H9 (cell line): ENCODE data around the gene PTRHD1. TPM values are rescaled to one million over a fixed set of nuclear protein-coding genes. Genes with fewer than 3 reads are reported as not detected.

ENCODE experiments used
- DNase-seq: peaks from one replicate; pipeline ENCODE4 v3.0.0-alpha.2; 2017
- H2AFZ ChIP-seq: one replicate; pipeline ENCODE4 v1.6.1; 2013; ENCODE audit warnings: mild to moderate bottlenecking, low read length, control low read depth, moderate library complexity
- H2AK5ac ChIP-seq: 2 replicates; pipeline ENCODE4 v1.6.1; 2013; ENCODE audit warnings: low read length, control low read depth, mixed read lengths; ENCODE audit not compliant: insufficient read length
- H2BK120ac ChIP-seq: one replicate; pipeline ENCODE4 v1.6.1; 2013; ENCODE audit warnings: low read depth, mild to moderate bottlenecking, low read length, control low read depth, inconsistent platforms; ENCODE audit not compliant: poor library complexity, severe bottlenecking
- H2BK12ac ChIP-seq: 2 replicates; pipeline ENCODE4 v1.6.1; 2013; ENCODE audit warnings: low read length, control low read depth, mixed read lengths, low read depth; ENCODE audit not compliant: insufficient read length
- H2BK15ac ChIP-seq: 2 replicates; pipeline ENCODE4 v1.6.1; 2013; ENCODE audit warnings: low read depth, low read length, control low read depth
- H2BK20ac ChIP-seq: one replicate; pipeline ENCODE4 v1.6.1; 2013; ENCODE audit warnings: low read depth, mild to moderate bottlenecking, low read length, control low read depth, inconsistent platforms; ENCODE audit not compliant: poor library complexity, severe bottlenecking
- H2BK5ac ChIP-seq: 2 replicates; pipeline ENCODE4 v1.6.1; 2013; ENCODE audit warnings: low read length, control low read depth, mixed read lengths; ENCODE audit not compliant: insufficient read length
- H3K14ac ChIP-seq: 2 replicates; pipeline ENCODE4 v1.6.1; 2013; ENCODE audit warnings: low read length, control low read depth; ENCODE audit not compliant: insufficient read depth
- H3K18ac ChIP-seq: 2 replicates; pipeline ENCODE4 v1.6.1; 2013; ENCODE audit warnings: low read depth, mild to moderate bottlenecking, mixed read lengths, low read length, control low read depth; ENCODE audit not compliant: insufficient read length
- H3K23ac ChIP-seq: 2 replicates; pipeline ENCODE4 v1.6.1; 2013; ENCODE audit warnings: low read length, control low read depth, mixed read lengths, low read depth; ENCODE audit not compliant: insufficient read length
- H3K23me2 ChIP-seq: 2 replicates; pipeline ENCODE4 v1.6.1; 2013; ENCODE audit warnings: low read depth, mild to moderate bottlenecking, mixed read lengths, low read length, control low read depth; ENCODE audit not compliant: insufficient read length, poor library complexity, severe bottlenecking
- H3K27ac ChIP-seq: 2 replicates; pipeline ENCODE4 v1.5.1; 2013; ENCODE audit warnings: low read length, control low read depth, mixed read lengths, low read depth; ENCODE audit not compliant: insufficient read length
- H3K27me3 ChIP-seq: 2 replicates; pipeline ENCODE4 v1.6.1; 2013; ENCODE audit warnings: low read length, control low read depth, inconsistent platforms; ENCODE audit not compliant: insufficient read depth
- H3K4ac ChIP-seq: 2 replicates; pipeline ENCODE4 v1.6.1; 2013; ENCODE audit warnings: low read depth, mild to moderate bottlenecking, control low read depth, inconsistent platforms, low read length, moderate library complexity
- H3K4me1 ChIP-seq: 2 replicates; pipeline ENCODE4 v1.6.1; 2013; ENCODE audit warnings: low read length, control low read depth, inconsistent platforms; ENCODE audit not compliant: insufficient read depth
- H3K4me2 ChIP-seq: 2 replicates; pipeline ENCODE4 v1.6.1; 2013; ENCODE audit warnings: low read length, control low read depth, mixed read lengths; ENCODE audit not compliant: insufficient read length, insufficient read depth
- H3K56ac ChIP-seq: 2 replicates; pipeline ENCODE4 v1.6.1; 2013; ENCODE audit warnings: low read depth, mild to moderate bottlenecking, mixed read lengths, low read length, control low read depth; ENCODE audit not compliant: insufficient read length
- H3K79me1 ChIP-seq: 2 replicates; pipeline ENCODE4 v1.6.1; 2013; ENCODE audit warnings: low read depth, mild to moderate bottlenecking, moderate library complexity, low read length, control low read depth, inconsistent platforms; ENCODE audit not compliant: insufficient read depth, poor library complexity, severe bottlenecking
- H3K79me2 ChIP-seq: 2 replicates; pipeline ENCODE4 v1.6.1; 2013; ENCODE audit warnings: low read length, control low read depth, inconsistent platforms; ENCODE audit not compliant: insufficient read depth
- H3K9ac ChIP-seq: 2 replicates; pipeline ENCODE4 v1.6.1; 2013; ENCODE audit warnings: low read length, control low read depth, mixed read lengths; ENCODE audit not compliant: insufficient read length; ENCODE audit errors: extremely low read depth
- H3K9me3 ChIP-seq: one replicate; pipeline ENCODE4 v1.6.1; 2013; ENCODE audit warnings: low read depth, low read length, inconsistent platforms; ENCODE audit not compliant: control insufficient read depth
- H3T11ph ChIP-seq: one replicate; pipeline ENCODE4 v1.6.1; 2013; ENCODE audit warnings: mild to moderate bottlenecking, low read length, control low read depth, inconsistent platforms
- H4K20me1 ChIP-seq: one replicate; pipeline ENCODE4 v1.6.1; 2013; ENCODE audit not compliant: control insufficient read depth, insufficient read length, insufficient read depth
- H4K5ac ChIP-seq: 2 replicates; pipeline ENCODE4 v1.6.1; 2013; ENCODE audit warnings: low read depth, mild to moderate bottlenecking, mixed read lengths, low read length, control low read depth; ENCODE audit not compliant: insufficient read length
- H4K8ac ChIP-seq: replicated peaks from 2 replicates; pipeline ENCODE4 v1.6.1; 2013; ENCODE audit warnings: low read length, control low read depth, mixed read lengths, low read depth; ENCODE audit not compliant: insufficient read length
- H4K91ac ChIP-seq: 2 replicates; pipeline ENCODE4 v1.6.1; 2013; ENCODE audit warnings: low read depth, mild to moderate bottlenecking, moderate library complexity, mixed read lengths, low read length, control low read depth; ENCODE audit not compliant: insufficient read length
- H3K27ac Mint-ChIP-seq, 3 experiments: 2 replicates in 2 of 3; 3 replicates in 1 of 3; pipeline ENCODE4 v1.8.0; 2020 to 2021; ENCODE audit warnings: mixed read lengths in 3 of 3, mild to moderate bottlenecking in 1 of 3, moderate library complexity in 1 of 3
- H3K27me3 Mint-ChIP-seq: 2 replicates; pipeline ENCODE4 v1.8.0; 2021; ENCODE audit warnings: low read depth, mild to moderate bottlenecking, moderate library complexity, mixed read lengths
- H3K36me3 Mint-ChIP-seq, 3 experiments: 2 replicates in 2 of 3; 3 replicates in 1 of 3; pipeline ENCODE4 v1.8.0; 2020 to 2021; ENCODE audit warnings: low read depth in 3 of 3, mixed read lengths in 3 of 3; ENCODE audit not compliant: insufficient read depth in 1 of 3
- H3K4me1 Mint-ChIP-seq, 2 experiments: 2 replicates each; pipeline ENCODE4 v1.8.0; 2020; ENCODE audit warnings: mixed read lengths in 2 of 2
- H3K4me3 Mint-ChIP-seq, 2 experiments: 2 replicates in 1 of 2; 3 replicates in 1 of 2; pipeline ENCODE4 v1.8.0; 2020 to 2021; ENCODE audit warnings: mild to moderate bottlenecking in 2 of 2, mixed read lengths in 2 of 2, moderate library complexity in 1 of 2
- H3K9me3 Mint-ChIP-seq, 2 experiments: 2 replicates in 1 of 2; 3 replicates in 1 of 2; pipeline ENCODE4 v1.8.0; 2020; ENCODE audit warnings: mild to moderate bottlenecking in 2 of 2, mixed read lengths in 2 of 2, moderate library complexity in 1 of 2
- CTCF ChIP-seq: fragments of 200-600 bp; sonication (generic); conservative IDR thresholded peaks from 3 replicates; pipeline ENCODE4 v1.8.0; 2021; ENCODE audit warnings: antibody characterized with exemption, mild to moderate bottlenecking
- WGBS: extraction: QIAGEN DNeasy Blood & Tissue Kit; methylation state at CpG from one replicate; pipeline ENCODE4 v1.1.7; 2013; ENCODE audit warnings: missing lambda C conversion rate, low lambda C conversion rate, mixed read lengths; ENCODE audit not compliant: insufficient read length; ENCODE audit errors: extremely low coverage; 5-methylcytosine and 5-hydroxymethylcytosine counted together
- total RNA-seq: library from RNA; stranded (reverse); gene quantifications from 2 replicates; pipeline ENCODE4 v1.2.1, GENCODE V29; 2021

PTRHD1 gene
- total RNA-seq, 1 experiment from 2014 or later, result 43.7 TPM

DNA sequence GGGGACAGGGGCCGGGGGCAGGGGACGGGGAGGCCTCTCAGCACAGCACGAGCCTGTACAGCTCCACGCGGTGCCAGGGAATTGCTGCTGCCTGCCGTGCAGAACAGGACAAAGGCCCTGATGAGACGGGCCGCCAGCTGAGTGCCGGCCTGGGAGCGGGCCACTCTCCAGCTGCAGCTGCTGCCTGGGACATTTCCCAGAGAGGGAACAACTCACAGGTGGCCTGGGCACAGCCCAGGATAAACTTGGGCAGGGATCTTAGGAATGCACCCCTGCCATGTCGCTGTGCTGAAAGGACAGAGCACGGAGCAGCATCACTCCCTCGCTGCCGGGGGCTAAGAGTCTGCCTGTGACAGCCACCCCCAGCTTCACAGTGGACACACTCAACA, 38.9 kb upstream of the PTRHD1 start:
- DNase-seq, result no peak
- no peaks in the 10 kb centered on the region for H3K79me2 ChIP-seq
- no peaks in the 10 kb centered on the region for H3K23me2 ChIP-seq
- peaks cover 2% of the 10 kb centered on the region; the same call in 1 of the 2 replicates for H3K4me1 ChIP-seq
- H3K4me2 ChIP-seq, result no peak overlapping the region
- H4K5ac ChIP-seq, result no peak overlapping the region
- Mint-ChIP-seq H3K27ac (0 out of 7 replicates have a peak overlapping the region, but pooled peaks of 1 of the 3 experiments have one; percentile 12), H3K9me3 (peaks cover 0 to 7% of the 10 kb centered on the region in 2 experiments; a peak in 4 of 5 replicates), H3K36me3 (peaks cover 33 to 40% (median 34%) of the 10 kb centered on the region in 3 experiments), H3K4me3 (no peak overlapping the region), H3K27me3 (no peaks in the 10 kb centered on the region; the same call in none of the 2 replicates), H3K4me1 (peaks cover 31 to 34% of the 10 kb centered on the region in 2 experiments)
- H2AK5ac ChIP-seq, result no peak overlapping the region
- H2BK5ac ChIP-seq, result no peak overlapping the region
- no peak overlapping the region for H4K91ac ChIP-seq
- H3K14ac ChIP-seq, result peak overlapping the region; percentile 31; the same call in 1 of the 2 replicates
- no peak overlapping the region for H3K27ac ChIP-seq
- no peak for TF ChIP-seq CTCF
- no peak overlapping the region for H3K9ac ChIP-seq
- H3K9me3 ChIP-seq, result no peaks in the 10 kb centered on the region
- no peak overlapping the region for H3K4ac ChIP-seq
- H4K8ac ChIP-seq, result no peak overlapping the region
- H3T11ph ChIP-seq, result no peak overlapping the region
- WGBS, result no CpG with 5 or more reads among the region's 14 CpGs
- H3K79me1 ChIP-seq, result no peaks in the 10 kb centered on the region
- no peak overlapping the region for H3K56ac ChIP-seq
- H2BK15ac ChIP-seq, result no peak overlapping the region
- no peak overlapping the region for H2AFZ ChIP-seq
- H3K18ac ChIP-seq, result no peak overlapping the region
- no peak overlapping the region for H2BK12ac ChIP-seq
- H2BK120ac ChIP-seq, result no peak overlapping the region
- no peaks in the 10 kb centered on the region for H4K20me1 ChIP-seq
- H3K27me3 ChIP-seq, result no peaks in the 10 kb centered on the region
- H3K23ac ChIP-seq, result no peak overlapping the region
- H2BK20ac ChIP-seq, result no peak overlapping the region
